ENCODE results near the gene TRIL.

The TRIL gene

DNA sequence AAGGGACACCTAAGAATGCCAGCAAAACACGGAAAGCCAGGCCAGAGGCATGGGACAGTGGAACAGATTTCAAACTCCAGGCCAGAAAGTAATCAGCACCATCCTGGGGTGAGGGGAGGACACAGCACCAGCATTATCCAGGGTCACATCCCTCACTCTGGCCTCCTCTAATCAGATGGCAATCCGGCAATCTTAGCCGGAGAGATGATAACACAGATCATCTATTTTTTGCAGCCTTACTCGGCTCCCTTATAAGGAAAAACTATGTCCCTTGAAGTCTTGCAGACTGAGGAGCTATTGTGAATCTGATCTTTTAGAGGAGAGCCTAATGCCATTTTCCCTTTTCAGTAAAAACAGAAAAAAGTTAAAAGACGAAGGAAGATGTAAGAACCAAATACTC lies 16.5 kb downstream of the TRIL start:
- Histone ChIP-seq H3K27ac (no peak overlapping the region), H3K4me1 (ENCODE audit: low read depth, poor library complexity, severe bottlenecking) (no peaks in the 10 kb centered on the region), H3K4me3 (IDR thresholded peaks at IDR 0.05; ENCODE audit: insufficient read depth, low read depth, low read length) (no peak overlapping the region), H3K27me3 (ENCODE audit: insufficient read depth, low read depth) (no peaks in the 10 kb centered on the region), H3K9ac (no peak overlapping the region), H3K79me2 (ENCODE audit: insufficient read depth, low read depth) (no peaks in the 10 kb centered on the region), H2AFZ (ENCODE audit: low read depth) (no peak overlapping the region), H3K36me3 (ENCODE audit: insufficient read depth) (no peaks in the 10 kb centered on the region), H3K4me2 (no peak overlapping the region), H4K20me1 (ENCODE audit: insufficient read depth) (no peaks in the 10 kb centered on the region)
- TF ChIP-seq, protein P1, sequence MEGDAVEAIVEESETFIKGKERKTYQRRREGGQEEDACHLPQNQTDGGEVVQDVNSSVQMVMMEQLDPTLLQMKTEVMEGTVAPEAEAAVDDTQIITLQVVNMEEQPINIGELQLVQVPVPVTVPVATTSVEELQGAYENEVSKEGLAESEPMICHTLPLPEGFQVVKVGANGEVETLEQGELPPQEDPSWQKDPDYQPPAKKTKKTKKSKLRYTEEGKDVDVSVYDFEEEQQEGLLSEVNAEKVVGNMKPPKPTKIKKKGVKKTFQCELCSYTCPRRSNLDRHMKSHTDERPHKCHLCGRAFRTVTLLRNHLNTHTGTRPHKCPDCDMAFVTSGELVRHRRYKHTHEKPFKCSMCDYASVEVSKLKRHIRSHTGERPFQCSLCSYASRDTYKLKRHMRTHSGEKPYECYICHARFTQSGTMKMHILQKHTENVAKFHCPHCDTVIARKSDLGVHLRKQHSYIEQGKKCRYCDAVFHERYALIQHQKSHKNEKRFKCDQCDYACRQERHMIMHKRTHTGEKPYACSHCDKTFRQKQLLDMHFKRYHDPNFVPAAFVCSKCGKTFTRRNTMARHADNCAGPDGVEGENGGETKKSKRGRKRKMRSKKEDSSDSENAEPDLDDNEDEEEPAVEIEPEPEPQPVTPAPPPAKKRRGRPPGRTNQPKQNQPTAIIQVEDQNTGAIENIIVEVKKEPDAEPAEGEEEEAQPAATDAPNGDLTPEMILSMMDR (conservative IDR thresholded peaks at IDR 0.05; ENCODE audit: low read depth, low read length) = no peak

DNA sequence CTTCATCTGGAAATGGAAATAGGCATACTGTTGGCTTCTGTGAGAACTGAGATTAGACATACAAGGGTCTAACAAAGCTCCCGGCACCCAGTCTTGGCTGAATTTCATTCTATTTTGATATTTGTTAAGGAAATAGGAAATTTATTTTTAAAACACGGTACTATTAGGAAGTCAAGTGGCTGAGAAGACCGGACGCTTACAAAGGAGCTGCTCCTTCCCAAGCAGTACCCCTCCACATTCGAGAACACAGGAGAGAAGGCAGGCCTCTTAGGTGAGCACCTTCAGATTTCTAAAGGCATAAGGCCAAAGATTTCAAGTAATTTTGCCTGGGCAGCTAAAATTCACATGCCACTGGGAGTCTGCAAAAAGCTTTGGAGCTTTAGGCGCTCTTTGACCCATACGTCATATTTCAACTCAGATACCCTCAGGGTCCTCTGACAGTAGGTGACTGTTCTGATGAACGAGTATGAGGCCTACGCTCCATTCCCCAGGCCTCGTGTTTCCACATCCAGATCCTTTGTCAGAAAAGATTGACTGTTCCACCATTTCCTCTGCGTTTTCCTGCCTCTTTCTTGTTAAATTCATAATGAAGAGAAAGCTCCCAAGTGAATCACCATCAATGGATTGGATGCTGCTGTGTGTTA lies 17.3 kb downstream of the TRIL start:
- H3K36me3 ChIP-seq (ENCODE audit: insufficient read depth) = no peaks in the 10 kb centered on the region
- TF ChIP-seq, protein P1 (conservative IDR thresholded peaks at IDR 0.05; ENCODE audit: low read depth, low read length) = no peak
- H3K4me3 ChIP-seq (IDR thresholded peaks at IDR 0.05; ENCODE audit: insufficient read depth, low read depth, low read length) = no peak overlapping the region
- H3K79me2 ChIP-seq (ENCODE audit: insufficient read depth, low read depth) = no peaks in the 10 kb centered on the region
- no peaks in the 10 kb centered on the region for H4K20me1 ChIP-seq (ENCODE audit: insufficient read depth)
- no peak overlapping the region for H2AFZ ChIP-seq (ENCODE audit: low read depth)
- no peaks in the 10 kb centered on the region for H3K27me3 ChIP-seq (ENCODE audit: insufficient read depth, low read depth)
- H3K4me1 ChIP-seq (ENCODE audit: low read depth, poor library complexity, severe bottlenecking) = no peaks in the 10 kb centered on the region
- H3K4me2 ChIP-seq = no peak overlapping the region
- no peak overlapping the region for H3K9ac ChIP-seq
- H3K27ac ChIP-seq = no peak overlapping the region

DNA sequence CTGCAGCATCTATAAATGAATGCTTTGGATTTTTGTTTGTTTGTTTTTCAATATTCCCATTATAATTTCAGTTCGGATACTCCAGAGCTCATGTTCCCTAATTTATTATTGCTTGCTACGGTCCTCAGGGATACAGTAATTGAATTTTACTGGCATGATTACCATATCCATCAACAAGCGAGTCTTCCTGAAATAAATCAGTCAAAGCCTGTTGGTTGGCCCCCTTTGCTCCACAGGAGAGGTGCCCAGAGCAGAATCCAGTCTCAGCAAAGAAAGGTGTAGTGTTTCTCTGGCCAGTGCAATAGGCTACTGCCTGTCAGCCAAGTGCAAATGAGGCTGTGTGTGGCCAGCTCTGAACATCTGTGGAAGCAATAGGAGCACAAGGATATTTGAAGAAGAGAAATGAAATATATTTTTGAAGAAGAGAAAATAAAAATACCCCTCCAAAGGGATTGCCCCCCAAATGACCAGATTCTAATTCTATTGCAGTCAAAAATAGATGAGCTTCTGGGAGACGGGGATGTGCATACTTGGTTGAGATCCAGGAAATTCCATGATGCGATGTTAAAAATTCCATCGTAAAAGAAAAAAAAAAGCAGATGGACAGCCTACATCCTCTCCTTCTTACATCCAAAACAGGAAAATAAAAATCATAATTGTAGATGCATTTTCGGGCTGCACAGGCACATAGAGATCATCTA lies 18.1 kb downstream of the TRIL start:
- H3K4me2 ChIP-seq = no peak overlapping the region
- TF ChIP-seq, protein P1 (conservative IDR thresholded peaks at IDR 0.05; ENCODE audit: low read depth, low read length) = no peak
- no peak overlapping the region for H3K4me3 ChIP-seq (IDR thresholded peaks at IDR 0.05; ENCODE audit: insufficient read depth, low read depth, low read length)
- H3K9ac ChIP-seq = no peak overlapping the region
- H2AFZ ChIP-seq (ENCODE audit: low read depth) = no peak overlapping the region
- no peaks in the 10 kb centered on the region for H3K36me3 ChIP-seq (ENCODE audit: insufficient read depth)
- no peaks in the 10 kb centered on the region for H3K79me2 ChIP-seq (ENCODE audit: insufficient read depth, low read depth)
- no peaks in the 10 kb centered on the region for H4K20me1 ChIP-seq (ENCODE audit: insufficient read depth)
- H3K27me3 ChIP-seq (ENCODE audit: insufficient read depth, low read depth) = no peaks in the 10 kb centered on the region
- no peak overlapping the region for H3K27ac ChIP-seq
- no peaks in the 10 kb centered on the region for H3K4me1 ChIP-seq (ENCODE audit: low read depth, poor library complexity, severe bottlenecking)

DNA sequence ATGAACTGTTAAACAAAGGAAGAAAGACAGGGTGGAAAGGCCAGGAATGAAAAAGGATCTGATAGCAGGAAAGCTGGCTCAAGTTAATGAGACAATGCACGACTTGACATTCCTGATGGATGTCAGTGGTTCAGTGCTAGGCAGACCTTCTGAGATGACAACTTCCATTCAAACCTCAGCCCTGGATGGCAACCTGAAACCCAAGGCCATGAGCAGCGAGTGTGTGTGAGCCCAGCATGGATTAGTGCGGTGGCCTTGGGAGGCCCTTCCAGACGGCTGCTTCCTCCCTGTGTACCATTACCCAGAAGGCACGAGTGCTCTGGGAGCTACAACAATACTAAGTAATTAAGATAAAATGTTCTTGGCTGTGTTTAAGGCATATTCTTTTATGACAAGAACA lies 18.8 kb downstream of the TRIL start:
- Histone ChIP-seq H3K27me3 (ENCODE audit: insufficient read depth, low read depth) (no peaks in the 10 kb centered on the region), H3K4me3 (IDR thresholded peaks at IDR 0.05; ENCODE audit: insufficient read depth, low read depth, low read length) (no peak overlapping the region), H3K9ac (no peak overlapping the region), H3K36me3 (ENCODE audit: insufficient read depth) (no peaks in the 10 kb centered on the region), H3K27ac (no peak overlapping the region), H3K79me2 (ENCODE audit: insufficient read depth, low read depth) (no peaks in the 10 kb centered on the region), H3K4me2 (no peak overlapping the region), H2AFZ (ENCODE audit: low read depth) (no peak overlapping the region), H3K4me1 (ENCODE audit: low read depth, poor library complexity, severe bottlenecking) (no peaks in the 10 kb centered on the region), H4K20me1 (ENCODE audit: insufficient read depth) (no peaks in the 10 kb centered on the region)
- TF ChIP-seq, protein P1 (conservative IDR thresholded peaks at IDR 0.05; ENCODE audit: low read depth, low read length) = no peak

All from KMS-11 (cell line).